Measurements from ENCODE around the gene NTF3.

The NTF3 gene

DNA sequence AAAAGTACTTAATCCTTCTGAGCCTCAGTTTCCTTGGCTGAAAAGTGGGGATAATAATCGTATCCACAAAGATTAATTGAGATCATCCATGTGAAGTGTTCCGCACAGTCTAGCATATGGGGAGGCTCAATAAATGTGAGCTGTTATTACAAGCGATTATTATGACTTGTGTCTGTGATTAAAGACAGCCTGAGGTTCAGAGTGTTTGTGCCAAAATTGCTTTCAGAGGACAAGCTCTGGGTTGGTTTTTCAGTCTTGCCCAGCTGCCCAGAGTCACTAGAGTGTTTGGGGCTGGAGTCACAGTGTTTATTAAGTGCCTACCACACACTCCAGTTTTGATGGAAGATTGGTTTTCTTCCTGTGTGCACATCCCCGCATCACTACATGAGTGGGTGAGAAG, 53.5 kb downstream of the NTF3 start:
- in situ Hi-C loops (cut with MboI; ENCODE audit: low sequenced_read_pairs) = no loop called here

DNA sequence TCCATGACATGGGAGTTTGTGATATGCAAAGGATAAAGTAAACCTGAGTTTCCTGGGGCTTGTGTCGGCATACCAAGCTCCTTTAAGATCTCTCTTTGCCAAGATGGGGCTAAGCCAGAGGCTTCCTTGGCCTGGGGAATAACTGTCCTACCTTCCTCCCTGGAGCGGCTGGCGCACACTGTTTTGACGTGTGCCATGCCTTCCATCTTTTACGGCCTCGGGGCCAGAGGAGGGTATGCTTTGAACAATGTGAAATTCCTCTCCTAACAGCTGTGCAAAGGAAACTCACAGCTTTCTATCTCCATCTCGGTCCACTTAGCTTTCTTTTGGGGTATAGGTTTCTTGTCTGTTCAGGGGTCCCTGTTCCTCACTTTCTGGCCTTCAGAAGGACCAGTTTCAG, 55.2 kb downstream of the NTF3 start:
- in situ Hi-C loops (cut with MboI; ENCODE audit: low sequenced_read_pairs) = no loop called here

DNA sequence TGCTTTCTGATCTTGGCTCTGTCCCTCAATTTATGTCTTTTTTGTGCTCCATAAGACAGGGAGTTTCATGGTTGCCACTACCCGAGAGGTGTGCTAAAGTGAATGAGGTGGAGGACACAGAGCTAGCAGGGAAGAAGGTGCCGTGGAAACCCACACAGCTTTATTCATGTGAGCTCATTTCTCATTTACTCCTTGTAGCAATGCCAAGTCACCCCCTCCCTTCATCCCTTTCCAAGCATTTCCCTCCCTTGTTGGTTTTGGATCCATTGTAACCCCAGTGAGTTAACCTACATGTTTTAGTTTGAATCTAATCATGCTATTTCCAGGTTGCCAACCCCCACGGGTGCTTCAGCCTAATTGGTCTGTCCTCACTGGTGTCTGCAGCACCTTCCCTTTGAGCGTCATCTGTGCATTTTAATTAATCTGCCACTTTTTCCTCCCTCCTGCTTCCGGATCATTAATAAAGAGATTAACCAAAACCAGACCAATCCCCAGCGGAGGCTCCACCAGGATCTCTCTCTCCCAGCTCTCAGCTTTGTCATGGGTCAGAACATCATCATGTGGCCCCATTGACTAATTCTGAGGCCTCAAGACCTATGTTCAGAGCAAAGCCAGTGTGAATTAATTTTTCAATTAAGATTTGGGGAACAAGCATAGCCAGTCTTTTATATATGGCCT, 56.2 kb downstream of the NTF3 start:
- in situ Hi-C loops (cut with MboI; ENCODE audit: low sequenced_read_pairs) = no loop called here

DNA sequence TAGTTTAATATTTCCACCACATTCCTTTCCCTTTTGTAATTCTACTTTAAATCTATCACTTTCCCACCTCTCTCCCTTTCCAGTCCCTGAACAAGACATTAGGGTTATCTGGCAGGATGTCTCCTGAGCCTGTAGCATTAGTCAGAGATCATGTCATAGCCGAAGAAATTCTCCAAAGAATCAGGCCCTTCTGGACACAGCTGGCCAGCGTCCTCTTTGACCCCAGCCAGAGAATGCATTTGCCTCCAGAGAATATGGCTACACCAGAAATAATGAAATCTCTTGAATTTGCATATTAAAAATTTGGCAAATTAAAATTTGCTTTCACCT, 56.7 kb downstream of the NTF3 start:
- in situ Hi-C loops (cut with MboI; ENCODE audit: low sequenced_read_pairs) = no loop called here

DNA sequence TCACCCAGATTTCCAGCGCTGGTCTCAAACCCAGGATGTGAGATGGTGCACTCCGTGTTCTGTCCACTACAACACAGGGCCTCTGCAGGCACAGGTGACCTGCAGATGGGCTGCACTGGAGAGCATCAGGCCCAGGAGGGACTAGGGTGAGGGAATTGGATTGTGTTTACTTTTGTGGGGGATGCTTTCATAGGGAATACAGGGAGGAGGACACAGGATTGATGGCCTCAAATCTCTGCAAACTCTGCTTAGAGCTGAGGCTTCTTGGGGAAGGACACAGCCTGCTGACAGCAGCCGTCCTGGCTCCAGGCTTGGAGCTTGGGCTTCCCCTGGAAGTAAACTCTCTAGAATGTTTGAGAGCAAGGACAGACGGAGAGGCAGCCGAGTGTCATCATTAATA, 57.1 kb downstream of the NTF3 start:
- in situ Hi-C loops (cut with MboI; ENCODE audit: low sequenced_read_pairs) = no loop called here

DNA sequence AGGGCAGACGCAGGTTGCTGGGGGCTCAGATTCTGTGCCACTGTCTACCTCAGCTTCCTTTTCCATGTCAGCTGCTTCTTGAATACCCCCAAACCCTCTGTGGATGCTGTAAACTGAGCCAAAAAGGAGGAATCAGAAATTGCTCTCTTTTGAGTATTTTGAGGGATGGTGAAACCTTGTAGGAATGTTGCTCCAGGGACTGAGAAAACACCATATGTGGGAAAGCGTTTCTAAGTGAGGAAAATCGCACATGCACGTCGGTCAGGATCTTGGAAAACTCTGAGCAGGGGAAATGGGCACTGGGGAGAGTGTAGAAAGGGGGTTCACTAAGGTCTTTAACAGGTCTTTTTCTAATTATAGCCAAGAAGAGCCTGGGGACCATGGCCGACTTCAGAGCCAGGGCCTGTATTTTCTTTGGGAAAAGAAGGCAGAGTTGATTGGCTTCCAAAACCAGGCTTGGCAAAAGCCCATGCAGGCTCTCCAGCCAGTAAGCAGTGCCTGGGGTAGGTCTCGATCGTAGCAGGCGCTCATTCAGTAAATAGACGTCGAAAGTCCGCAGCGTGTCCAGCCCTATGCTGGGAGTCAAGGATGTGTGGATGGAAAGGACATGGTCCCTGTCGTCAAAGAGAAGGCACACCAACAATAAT, 58.0 kb downstream of the NTF3 start:
- in situ Hi-C loops (cut with MboI; ENCODE audit: low sequenced_read_pairs) = no loop called here

DNA sequence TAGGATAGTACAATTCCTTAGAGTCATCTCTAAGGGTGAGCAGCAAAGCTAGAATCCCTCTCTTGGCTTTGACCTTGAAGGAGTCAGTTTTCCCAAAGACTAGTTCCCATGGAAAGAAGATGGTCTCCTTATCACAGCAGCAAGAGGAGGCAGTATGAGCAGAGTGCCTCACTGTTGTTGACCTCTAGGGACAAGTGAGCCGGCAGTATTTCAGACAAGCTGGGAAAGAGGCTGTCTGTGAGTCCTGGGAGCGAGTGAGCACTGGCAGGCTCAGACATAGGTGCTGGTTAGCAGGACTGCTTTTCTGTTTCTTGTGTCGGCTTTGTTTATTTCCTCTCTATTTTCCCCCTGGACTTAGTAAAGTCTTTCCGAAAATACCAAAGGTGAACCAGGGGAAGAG, 60.7 kb downstream of the NTF3 start:
- in situ Hi-C loops (cut with MboI; ENCODE audit: low sequenced_read_pairs) = no loop called here

DNA sequence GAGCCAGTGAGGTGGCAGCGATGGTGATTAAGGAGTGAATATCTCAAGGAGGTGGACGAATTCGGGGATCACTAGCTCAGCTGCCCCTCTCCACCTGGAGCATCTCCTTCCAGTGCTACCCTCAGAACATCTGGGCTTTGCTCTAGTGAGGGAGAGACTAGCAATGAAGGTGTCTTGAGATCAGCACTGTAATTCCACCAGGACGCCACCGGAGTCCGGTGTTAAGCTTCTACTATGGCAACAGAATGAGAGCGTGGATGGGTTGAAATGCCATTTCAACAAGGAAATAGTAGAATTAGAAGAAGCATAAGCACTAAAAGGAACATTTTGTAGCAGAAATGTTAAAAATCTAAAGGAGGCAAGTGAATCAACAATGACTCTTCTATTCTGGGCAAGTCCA, 61.1 kb downstream of the NTF3 start:
- in situ Hi-C loops (cut with MboI; ENCODE audit: low sequenced_read_pairs) = no loop called here

DNA sequence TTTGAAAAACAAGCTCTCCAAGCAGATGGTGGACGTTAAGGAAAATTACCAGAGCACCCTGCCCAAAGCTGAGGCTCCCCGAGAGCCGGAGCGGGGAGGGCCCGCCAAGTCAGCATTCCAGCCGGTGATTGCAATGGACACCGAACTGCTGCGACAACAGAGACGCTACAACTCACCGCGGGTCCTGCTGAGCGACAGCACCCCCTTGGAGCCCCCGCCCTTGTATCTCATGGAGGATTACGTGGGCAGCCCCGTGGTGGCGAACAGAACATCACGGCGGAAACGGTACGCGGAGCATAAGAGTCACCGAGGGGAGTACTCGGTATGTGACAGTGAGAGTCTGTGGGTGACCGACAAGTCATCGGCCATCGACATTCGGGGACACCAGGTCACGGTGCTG, 62.4 kb downstream of the NTF3 start:
- in situ Hi-C loops (cut with MboI; ENCODE audit: low sequenced_read_pairs) = no loop called here

DNA sequence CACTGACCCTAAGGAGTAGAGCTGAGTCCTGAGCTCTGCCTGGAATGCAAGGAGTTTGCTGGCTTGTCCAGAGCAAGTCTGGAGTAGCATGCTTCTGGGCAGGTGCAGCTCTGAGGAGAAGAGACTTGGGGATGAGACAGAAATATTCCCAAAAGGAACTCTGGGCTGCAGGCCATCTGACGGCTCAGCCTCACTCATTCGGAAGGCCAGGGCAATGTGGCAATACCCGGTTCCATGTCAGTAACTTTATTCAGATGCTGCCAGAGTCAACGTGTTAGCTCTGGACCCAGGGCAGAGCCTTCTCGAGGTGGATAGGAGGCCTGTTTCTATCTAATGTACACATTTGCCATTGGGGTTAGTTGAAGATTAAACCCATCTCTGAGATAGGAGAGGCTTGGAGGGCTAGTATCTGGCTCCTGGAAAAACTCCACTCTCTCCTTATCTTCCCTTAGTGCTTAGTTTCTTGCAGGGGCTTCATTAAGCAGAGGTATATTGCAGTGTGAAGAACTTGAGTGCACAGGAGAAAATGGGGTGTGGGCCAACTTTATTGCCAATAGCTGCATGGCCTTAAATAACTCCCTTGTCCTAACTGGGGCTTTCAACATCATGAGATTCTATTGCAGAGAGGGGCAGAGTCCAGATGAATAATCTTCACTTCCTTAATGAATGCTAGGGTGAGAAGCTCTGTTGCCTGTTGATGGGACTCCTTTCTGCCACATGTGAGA, 65.6 kb downstream of the NTF3 start:
- in situ Hi-C loops (cut with MboI; ENCODE audit: low sequenced_read_pairs) = no loop called here

DNA sequence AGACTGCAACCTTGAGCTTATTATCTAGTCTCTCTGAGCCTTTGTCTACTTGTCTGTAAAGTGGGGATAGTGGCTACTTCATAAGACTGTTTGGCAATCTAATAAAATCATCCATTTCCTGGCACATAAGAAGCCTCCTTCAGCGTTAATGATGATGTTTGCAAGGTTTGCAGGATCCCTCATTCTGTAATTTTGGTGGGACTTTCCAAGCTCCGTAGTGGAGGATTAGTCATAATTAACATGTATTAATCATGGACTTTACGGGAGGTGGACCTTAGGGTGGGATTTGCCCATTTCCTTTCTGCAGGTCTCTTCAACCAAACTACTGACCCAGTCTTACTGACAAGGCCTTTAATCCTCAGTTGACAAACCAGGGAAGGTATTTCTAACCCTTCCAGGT, 66.2 kb downstream of the NTF3 start:
- in situ Hi-C loops (cut with MboI; ENCODE audit: low sequenced_read_pairs) = no loop called here

DNA sequence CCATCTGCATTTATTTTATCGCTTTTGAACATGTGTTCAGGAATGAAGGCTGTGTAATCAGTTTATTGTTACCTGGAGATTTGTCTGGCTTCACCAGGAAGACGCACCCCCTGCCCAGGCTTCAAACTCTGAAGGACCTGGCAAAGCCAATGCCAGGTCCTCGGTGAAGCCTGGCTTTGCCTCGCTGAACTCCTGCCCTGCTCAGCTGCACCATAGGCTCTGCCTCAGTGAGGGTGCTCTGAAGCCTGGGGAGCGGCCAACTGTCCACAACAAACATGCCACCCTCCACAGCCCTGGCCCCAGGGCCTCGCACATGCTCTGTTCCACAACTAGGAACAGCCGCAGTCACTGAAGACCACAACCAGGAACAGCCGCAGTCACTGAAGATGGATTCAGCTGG, 66.9 kb downstream of the NTF3 start:
- in situ Hi-C loops (cut with MboI; ENCODE audit: low sequenced_read_pairs) = no loop called here

DNA sequence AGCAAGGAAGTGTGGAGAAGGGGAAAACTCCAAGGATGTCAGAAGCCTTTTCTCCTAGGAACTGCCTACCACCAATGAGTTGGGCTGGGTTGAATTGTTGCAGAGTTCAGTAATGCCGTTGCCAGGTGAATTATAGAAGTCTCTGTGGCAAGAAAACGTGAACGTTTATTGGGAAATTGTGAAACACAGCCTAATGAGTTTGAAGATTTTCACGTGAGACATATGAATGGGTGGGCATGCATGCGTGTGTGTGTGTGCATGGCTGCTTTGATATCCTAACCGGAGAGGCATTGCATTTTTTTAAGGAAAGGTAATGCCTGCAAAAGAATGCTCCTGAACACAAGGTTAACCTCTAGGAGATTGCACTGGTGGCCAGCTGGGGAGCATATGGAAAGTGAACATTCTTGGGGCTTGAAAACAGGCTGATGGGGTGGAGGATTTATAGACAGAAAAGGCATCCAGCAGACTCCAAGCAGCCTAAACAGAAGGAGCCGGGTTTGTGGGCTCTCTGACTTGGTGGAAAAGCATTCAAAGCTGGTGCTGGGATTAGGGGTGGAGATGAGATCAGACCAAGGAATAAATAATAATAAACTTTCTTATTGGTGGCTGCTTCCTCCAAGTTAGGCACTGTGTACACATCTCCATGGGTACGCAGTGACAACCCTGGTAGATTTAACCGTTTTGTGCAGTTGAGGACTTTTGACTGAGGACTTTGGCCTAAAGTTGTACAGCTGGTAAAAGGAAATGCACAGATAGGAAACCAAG, 67.8 kb downstream of the NTF3 start:
- in situ Hi-C loops (cut with MboI; ENCODE audit: low sequenced_read_pairs) = no loop called here

DNA sequence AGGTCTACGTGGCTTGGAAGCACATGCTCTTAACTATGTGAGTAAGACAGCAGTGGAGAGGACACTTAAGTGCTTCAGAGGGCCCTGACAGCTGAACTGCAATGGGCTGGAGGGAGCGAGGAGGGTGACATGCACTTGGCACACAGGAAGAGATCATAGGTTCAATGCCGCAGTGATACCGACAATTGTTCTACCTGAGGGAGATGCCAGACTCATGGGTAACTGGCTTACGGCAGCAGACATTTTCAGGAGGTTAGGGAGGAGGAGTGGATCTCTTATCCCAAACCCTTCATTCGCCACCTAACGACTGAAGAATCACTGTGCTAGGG, 68.4 kb downstream of the NTF3 start:
- in situ Hi-C loops (cut with MboI; ENCODE audit: low sequenced_read_pairs) = no loop called here

DNA sequence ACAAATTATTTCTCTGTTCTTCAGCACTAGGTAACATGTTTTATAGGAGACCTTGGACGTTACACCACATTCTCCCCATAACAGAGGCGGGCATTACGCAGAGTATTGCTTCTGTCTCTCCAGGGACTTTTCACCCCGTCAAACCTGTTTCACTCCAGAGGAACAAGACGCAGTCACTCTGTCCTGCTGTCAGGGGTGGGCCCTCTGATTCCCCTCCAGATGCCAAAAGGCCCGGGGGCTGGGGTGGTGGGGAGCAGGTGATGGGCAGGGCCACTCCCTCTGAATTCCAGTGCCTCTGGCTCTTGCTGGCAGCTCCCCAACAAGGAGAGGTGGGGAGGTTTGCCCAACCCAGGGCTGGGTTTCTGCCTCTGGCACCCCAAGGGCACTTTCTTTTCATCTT, 71.9 kb downstream of the NTF3 start:
- in situ Hi-C loops (cut with MboI; ENCODE audit: low sequenced_read_pairs) = no loop called here

DNA sequence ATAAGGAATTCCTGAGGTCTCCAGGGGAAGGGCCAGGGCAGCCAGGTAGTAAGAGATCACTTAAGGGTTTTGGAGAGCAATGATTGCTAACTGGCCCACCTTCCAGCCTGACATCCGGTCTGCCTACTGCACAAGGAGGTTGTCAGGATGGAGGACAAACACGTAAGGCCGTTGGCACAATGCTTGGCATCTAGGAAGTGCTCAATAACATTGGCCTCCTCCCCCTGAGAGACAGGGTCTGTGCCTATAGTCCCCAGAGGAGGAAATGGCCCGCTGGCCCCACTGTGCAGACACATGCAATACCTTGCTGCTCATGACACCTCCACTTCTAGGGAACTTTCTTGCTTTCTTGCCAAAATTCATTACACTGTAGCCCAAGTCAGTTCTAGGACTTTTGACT, 73.2 kb downstream of the NTF3 start:
- in situ Hi-C loops (cut with MboI; ENCODE audit: low sequenced_read_pairs) = no loop called here

DNA sequence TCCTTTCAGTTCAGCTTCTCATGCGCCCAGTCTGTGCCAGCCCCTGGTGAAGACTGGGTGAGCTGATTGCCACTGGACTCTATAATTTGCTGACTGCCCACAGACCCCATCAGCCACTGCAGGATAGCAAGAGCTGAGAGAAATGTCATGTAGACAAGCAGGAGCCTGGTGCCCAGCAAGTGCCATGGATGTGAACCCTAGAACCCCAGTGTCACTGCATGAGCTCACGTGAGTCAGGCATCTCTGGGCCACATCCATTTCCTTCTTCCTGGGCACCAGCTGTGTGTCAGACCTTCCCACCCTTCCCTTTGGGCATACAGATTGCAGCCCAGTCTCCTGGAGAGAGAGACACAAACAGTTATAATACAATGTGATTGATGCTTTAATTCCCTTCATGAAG, 73.8 kb downstream of the NTF3 start:
- in situ Hi-C loops (cut with MboI; ENCODE audit: low sequenced_read_pairs) = no loop called here

DNA sequence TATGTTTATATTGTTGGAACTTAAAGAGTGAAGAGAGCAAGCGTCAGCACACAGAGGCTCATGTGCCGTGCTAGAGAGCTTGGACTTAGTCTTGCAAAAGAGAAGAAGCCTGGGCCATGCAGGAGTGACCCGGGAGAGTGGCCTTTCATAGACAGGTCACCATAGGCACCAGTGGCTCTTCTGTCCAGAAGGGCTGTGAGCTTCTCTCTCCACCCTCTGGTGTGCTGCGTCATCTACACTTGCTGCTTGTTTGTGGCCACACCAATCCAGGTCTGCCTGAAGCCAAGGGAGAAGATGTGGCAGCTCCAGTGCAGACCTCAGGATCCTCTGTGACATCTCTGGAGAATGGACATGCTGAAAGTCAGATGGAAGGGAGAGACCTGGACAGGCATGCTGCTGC, 74.4 kb downstream of the NTF3 start:
- in situ Hi-C loops (cut with MboI; ENCODE audit: low sequenced_read_pairs) = no loop called here

DNA sequence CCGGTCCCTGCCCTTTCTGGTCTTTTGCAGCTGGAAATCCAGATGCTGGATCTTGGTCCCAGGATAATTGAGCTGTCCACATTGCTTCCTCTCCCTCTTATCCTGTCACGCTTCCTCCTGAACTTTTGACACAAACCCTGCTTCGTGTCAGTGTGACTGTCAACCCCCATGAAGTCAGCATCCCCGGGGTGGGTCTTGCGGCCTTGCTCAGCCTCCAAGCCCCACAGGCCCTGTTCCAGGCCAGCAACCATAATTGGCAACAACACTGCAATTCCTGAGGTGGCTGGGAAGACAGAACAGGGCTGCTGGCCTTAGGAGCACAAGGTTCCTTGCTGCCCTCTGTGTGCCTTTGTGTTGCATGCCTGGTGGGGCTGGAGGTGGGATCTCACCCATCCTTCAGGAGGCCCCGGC, 74.9 kb downstream of the NTF3 start:
- in situ Hi-C loops (cut with MboI; ENCODE audit: low sequenced_read_pairs) = no loop called here

DNA sequence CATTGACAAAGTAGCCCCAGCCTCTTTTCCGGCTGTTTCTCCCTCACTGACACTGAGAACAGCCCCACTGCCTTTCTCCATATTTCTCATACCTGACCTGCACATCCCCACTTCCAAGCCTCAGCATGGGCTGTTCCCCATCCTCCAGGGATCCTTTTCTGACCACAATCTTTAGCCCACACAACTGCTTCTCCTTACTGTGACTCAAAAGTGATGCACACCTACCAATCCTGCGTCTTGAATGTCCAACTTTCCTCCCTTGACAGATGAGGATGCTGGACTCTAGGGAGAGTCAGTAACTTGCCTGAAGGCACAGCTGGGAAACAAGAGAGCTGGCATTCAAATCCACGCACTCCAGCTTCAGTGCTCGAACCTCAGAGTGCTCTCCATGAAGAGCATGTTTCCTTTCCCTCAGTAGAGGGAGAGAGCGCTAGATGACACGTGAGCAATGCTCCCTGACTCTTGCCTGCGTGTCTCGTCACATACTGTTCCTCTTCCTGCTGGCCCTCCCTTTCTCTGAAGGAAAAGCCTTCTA, 75.6 kb downstream of the NTF3 start:
- in situ Hi-C loops (cut with MboI; ENCODE audit: low sequenced_read_pairs) = no loop called here

DNA sequence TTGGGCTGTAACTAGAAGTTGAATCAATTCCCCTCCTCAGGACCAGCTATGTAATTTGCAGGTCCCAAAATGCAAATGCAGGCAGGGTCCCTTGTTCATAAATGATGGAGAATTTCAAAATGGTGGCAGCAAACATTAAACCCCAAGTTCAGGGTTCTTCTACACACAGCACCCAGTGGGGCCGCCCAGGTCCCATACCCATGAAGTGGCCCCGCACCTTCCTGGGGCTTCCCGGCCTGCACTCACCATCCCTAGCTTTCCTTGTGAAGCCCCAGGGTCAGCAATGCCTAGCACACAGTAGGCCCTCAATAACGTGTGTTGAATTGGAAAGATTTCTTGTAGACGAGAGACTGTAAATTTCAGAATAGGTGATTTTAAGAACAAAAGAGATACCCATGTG, 76.0 kb downstream of the NTF3 start:
- in situ Hi-C loops (cut with MboI; ENCODE audit: low sequenced_read_pairs) = no loop called here

DNA sequence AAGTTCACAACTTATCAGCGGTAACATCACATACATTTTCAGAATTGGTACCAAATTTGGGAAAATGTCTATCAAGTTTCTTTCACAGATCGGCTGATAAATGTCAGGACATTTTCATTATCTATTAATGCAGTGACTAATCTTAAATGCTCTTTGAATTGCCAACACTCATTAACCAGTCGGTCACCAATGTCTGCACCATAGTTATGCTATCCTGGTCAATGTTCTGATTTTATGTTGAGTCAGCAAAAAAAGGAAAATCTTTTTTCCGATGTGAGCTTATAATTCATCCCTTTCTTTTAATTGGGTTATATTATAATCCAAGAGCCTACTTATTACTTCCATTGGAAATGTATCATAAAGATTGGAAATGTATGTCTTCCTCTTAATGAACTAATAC, 77.2 kb downstream of the NTF3 start:
- in situ Hi-C loops (cut with MboI; ENCODE audit: low sequenced_read_pairs) = no loop called here
